H1 (cell line): ENCODE data around the gene GPC6. TPM values are rescaled to one million over a fixed set of nuclear protein-coding genes. Genes with fewer than 3 reads are reported as not detected.

Experiments
- GABPA ChIP-seq: IDR thresholded peaks from 2 replicates; pipeline ENCODE4 v1.6.1; 2011; ENCODE audit warnings: mild to moderate bottlenecking, low read length, moderate library complexity, borderline replicate concordance; ENCODE audit not compliant: insufficient read depth
- KDM1A ChIP-seq: fragments of 200-600, 300-600 bp; sonication (generic); IDR thresholded peaks from 2 replicates; pipeline ENCODE4 v1.7.1; 2016; ENCODE audit warnings: mild to moderate bottlenecking, low read length, borderline replicate concordance
- KDM4A ChIP-seq: IDR thresholded peaks from one replicate; pipeline ENCODE4 v1.7.1; 2012; ENCODE audit warnings: low read depth, mild to moderate bottlenecking, moderate library complexity, low read length, inconsistent platforms; ENCODE audit not compliant: severe bottlenecking
- POLR2A ChIP-seq, 2 experiments: IDR thresholded peaks; 1 replicate in 1 of 2; 2 replicates in 1 of 2; pipeline ENCODE4 v1.6.1; 2011; ENCODE audit warnings: low read depth in 2 of 2, low read length in 2 of 2, mild to moderate bottlenecking in 2 of 2; ENCODE audit errors: control extremely low read depth in 1 of 2
- RXRA ChIP-seq: IDR thresholded peaks from 2 replicates; pipeline ENCODE4 v1.6.1; 2011; ENCODE audit warnings: low read depth, mild to moderate bottlenecking, low read length, moderate library complexity; ENCODE audit not compliant: insufficient read depth
- SAP30 ChIP-seq: fragments of 300-600 bp; sonication (generic); IDR thresholded peaks from 2 replicates; pipeline ENCODE4 v1.7.1; 2012; ENCODE audit warnings: low read length, moderate library complexity, mild to moderate bottlenecking, inconsistent platforms; ENCODE audit not compliant: insufficient read depth, insufficient replicate concordance
- SRF ChIP-seq: IDR thresholded peaks from 2 replicates; pipeline ENCODE4 v1.6.1; 2011; ENCODE audit warnings: mild to moderate bottlenecking, low read depth, low read length, moderate library complexity
- TBP ChIP-seq: IDR thresholded peaks from 2 replicates; pipeline ENCODE4 v1.6.1; 2011; ENCODE audit warnings: low read depth, low read length, improper control_type of control experiment
- YY1 ChIP-seq: IDR thresholded peaks from 2 replicates; pipeline ENCODE4 v1.6.1; 2011; ENCODE audit warnings: low read depth, mild to moderate bottlenecking, low read length
- polyA plus RNA-seq, 7 experiments: library from polyadenylated mRNA; depleted of rRNA in 3 of 7; stranded (reverse) in 5 of 7; unstranded in 2 of 7; fragments of >200 nt in 5 of 7; fragments of 200-250 nt in 2 of 7; gene quantifications; 1 replicate in 5 of 7; 2 replicates in 1 of 7; 4 replicates in 1 of 7; pipeline versions ENCODE4 v1.2.1 to v1.2.3, GENCODE V29; 2011 to 2013; ENCODE audit warnings: missing spikeins in 2 of 7, mixed read lengths in 2 of 7
- total RNA-seq: library from RNA; stranded (reverse); fragmentation: NEBNext Ultra II Directional; extraction: Animal tissue kit (Norgen Biotek cat#: 25700); gene quantifications from 2 replicates; pipeline ENCODE4 v1.2.1, GENCODE V29; 2021
- TF ChIP-seq, protein P1 (sequence below): IDR thresholded peaks from 2 replicates; pipeline ENCODE4 v1.6.1; 2012; ENCODE audit warnings: inconsistent platforms

Gene GPC6
- total and polyA plus RNA-seq, 2 of the 8 experiments (the other 6 are each of a cell fraction or from before 2014, with no cell fraction given), result 5.4 to 12.0 TPM

GRCh38 chr13:93227280-93227877, 772 bp downstream of the GPC6 start (continued):
- no peak for TF ChIP-seq KDM1A
- TF ChIP-seq KDM4A, result peak; percentile 36
- TF ChIP-seq SAP30, result no peak
- TF ChIP-seq RXRA, result no peak
- TF ChIP-seq, protein P1, sequence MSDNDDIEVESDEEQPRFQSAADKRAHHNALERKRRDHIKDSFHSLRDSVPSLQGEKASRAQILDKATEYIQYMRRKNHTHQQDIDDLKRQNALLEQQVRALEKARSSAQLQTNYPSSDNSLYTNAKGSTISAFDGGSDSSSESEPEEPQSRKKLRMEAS, result peak; percentile 12; the same call in 1 of the 2 replicates
- TF ChIP-seq YY1, result no peak
- no peak for TF ChIP-seq GABPA
- peak; percentile 27 to 50; a peak in 2 of 3 replicates for TF ChIP-seq POLR2A (IDR thresholded peaks at IDR 0.05; ENCODE audit: control extremely low read depth in 1 of 2, low read depth in 2 of 2, low read length in 2 of 2)
- no peak for TF ChIP-seq SRF
- TF ChIP-seq TBP, result peak; percentile 51; the same call in 1 of the 2 replicates
